GM18526 (cell line): ENCODE measurements around the gene LAD1.

Experiments
- POLR2A ChIP-seq: IDR thresholded peaks from 3 replicates; pipeline ENCODE4 v1.6.1; 2011; ENCODE audit not compliant: insufficient read length; ENCODE audit errors: extremely low read depth

Gene LAD1

DNA sequence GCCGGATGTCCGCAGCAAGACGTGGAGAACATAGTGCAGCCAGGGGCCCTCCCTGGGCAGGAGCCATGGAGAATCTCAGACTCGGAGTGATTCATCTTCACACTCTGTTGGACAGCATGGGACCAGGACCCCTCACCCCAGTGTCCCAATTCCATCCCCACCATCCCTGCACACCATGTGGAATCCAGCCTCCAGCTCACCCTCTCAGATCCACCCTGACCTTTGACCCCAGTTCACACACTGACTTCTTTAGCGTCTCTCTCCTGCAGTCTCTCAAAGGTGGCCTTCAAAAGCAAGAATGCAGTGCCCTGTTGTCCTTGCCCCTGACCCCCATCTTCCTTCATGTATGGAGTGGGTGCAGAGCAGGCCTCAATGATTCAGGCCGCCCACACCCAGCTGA lies 24.5 kb upstream of the LAD1 start:
- no peak for TF ChIP-seq POLR2A

DNA sequence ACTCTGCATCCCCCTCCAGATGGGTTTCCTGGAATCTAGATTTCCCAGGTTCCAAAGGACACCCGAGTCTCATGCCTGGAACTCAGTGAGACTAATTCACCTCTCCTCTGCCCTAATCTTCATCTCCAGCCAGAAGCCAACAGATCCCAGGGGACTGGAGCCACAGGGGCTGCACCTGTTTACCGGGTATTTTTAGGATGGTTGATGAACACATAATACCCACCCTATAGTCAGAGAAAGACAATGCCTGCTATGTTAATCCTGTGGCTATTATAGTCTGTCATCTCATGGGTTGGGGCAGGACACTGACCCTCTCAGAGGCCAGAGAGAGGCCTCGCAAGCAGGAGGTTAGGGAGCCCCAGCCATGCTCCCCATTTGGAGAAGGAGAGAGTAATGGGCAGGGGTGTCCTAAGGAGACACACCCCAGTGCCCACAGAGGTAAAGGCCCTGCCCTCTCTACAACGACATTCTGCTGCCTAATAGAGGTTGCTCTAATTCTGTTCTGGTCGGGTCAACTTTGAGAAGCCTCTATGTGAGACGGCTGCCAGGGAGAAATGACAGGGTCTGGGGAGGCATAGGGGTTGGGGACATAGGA lies 23.4 kb upstream of the LAD1 start:
- TF ChIP-seq POLR2A: no peak

DNA sequence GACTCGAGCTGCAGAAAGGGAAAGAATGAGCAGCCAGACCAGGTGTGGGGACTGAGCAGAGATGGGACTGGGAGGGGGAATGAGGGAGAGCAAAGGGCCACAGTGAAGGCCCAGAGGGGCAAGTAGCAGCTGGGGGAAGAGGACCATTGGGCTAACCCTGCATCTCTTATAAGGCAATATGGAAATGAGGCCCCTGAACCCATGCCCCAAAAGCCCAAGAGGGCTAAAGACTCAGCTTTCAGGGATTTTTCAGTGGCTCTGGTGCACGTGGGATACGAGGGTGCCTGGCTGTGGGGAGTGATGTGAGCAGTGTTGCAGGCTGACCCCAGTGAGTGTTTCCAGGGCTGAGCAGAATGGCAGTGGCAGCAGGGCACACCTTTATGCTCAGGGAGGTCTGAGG lies 22.9 kb upstream of the LAD1 start:
- TF ChIP-seq POLR2A: no peak

DNA sequence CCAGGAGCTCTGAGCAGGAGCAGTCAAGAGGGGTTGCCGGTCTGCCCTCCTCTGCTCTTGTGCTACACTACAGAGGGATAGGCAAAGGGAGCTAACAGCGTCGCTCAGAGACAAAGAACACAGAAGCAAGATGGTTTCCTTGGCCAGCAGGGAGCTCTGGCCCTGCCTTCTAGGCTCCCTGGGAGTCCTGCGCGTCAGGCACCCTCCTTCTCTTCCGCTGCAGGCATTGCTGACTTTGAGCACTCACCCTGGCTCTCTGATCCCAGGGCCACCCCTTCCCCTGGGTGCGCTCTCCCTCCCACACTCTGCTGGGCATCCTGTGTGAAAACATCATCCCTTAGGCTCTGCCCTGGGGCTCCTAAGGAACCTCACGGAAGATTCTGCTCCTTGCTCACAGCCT lies 21.9 kb upstream of the LAD1 start:
- no peak for TF ChIP-seq POLR2A

DNA sequence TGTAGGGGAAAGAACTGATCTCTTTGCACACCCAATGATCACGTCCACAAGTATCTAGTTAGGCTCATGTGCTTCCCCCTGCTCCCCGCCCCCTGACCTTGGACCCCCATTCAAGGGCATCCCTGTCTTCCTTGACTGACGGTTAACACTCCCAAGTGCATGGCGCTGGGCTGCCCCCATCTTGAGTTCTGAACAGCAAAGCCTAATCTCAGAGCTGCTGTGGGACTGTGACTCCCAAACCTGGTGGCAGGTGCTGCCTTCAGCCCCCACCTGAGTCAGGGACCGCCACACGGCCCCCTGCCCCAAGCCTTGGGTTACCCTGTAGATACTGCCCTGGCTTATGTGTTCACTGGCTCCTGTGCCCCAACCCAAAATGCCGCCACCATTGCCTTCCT lies 21.5 kb upstream of the LAD1 start:
- TF ChIP-seq POLR2A: no peak

DNA sequence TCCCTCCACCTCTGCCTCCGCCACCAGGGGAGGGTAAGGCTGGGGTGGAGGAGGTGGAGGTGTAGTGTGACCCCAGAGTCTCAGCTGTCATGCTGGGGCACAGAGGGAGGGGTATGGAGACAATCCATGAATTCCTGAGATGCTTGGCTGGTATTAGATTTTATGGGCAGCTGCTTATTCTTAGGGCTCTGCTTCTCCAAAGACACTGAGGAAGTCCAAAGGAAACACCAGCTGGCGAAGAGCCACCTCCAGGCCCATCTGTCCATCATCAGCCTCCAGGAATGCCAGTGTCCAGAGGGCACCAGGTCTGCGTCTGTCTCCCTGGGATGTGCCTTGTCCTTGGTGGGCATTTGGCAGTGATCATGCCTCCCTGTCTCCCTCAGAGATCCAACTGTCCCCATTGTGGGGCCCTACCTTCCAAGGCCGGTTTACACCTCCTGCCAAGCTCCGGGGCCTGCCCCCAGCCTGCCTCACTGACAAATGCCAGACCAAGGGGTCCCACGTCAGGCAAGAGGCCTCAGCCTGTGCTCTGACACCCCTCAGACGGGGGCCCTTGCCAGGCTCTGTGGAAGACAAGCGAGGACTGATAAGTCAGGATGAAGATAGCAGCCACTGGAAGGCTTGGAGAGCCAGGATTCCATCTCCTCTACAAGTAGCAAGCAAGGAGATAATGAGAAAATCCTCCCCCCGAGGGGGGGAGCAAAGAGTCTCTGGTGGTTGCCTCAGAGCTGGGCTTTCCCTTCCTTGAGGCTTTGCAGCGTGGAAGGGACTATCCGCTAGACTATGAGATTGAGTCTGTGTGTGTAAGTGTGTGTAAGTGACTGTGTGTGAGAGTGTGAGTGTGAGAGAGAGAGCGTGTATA lies 20.9 kb upstream of the LAD1 start:
- TF ChIP-seq POLR2A: no peak

DNA sequence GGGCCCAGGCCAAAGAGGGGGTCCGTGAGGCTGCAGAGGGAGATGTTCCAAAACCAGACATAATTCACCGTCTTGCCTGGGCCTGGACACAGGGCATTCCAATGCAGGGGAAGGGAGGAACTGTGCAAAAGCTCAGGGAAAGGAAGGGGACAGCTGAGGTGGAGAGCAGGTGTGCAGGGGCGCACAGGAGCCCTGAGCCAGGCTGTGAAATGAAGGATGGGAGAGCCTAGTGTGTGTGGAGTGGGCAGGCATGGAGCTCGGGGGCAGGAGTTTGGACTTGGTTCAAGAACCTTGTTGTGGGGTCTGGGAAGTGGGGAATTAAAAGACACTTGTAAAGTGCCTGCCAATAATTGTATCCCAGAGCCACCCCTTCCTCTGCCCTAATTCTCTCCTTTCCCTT lies 20.1 kb upstream of the LAD1 start:
- TF ChIP-seq POLR2A: no peak

DNA sequence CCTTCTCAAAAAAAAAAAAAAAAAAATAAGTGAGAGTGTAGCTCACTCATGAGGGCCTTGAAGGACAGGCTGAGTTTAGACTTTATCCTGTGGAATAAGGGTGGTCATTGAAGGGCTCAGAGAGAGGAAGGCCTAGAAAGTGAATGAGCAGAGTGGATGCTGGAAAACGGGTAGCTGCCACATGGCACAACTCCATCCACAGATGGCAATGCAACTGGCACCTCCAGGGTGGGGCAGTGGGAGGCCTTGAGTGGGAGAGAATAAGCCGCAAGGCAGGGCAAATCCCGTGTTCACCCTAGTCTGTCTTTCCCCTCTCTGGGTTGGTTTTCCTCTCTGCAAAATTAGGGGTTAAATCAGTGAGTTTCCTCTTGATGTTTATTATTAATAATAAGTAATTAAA lies 19.3 kb upstream of the LAD1 start:
- no peak for TF ChIP-seq POLR2A

DNA sequence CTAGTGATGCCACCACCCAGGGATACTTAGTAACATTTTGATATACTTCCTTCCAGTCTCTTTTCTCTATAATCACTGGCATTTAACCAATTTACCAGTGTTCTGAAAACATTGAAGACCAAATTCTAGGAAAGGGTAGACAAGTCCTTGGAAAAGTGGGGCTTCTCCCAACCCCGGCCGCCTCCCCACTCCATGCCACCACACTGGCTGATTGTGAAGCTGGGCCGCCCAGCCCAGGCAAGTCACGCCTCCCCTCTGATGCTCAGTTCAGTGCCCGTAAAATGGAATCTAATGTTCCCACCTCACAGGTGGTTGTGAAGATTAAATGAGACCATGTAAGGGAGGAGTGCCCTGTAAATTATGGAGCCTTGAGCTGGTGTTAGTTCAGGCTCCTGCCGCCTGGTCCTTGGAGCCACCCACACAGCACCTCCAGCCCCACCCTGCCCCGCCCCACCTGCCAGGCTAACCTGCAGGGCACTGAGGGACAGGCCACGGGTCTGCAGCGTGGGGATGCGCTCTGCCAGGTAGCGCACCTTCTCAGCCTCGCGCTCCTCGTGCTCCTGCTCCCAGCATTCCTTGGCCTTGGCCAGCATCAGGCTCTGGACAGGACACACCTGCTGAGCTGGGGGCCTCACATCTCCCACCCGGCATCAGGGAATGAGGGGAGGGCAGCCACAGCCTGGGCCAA lies 15.1 kb upstream of the LAD1 start:
- no peak for TF ChIP-seq POLR2A

DNA sequence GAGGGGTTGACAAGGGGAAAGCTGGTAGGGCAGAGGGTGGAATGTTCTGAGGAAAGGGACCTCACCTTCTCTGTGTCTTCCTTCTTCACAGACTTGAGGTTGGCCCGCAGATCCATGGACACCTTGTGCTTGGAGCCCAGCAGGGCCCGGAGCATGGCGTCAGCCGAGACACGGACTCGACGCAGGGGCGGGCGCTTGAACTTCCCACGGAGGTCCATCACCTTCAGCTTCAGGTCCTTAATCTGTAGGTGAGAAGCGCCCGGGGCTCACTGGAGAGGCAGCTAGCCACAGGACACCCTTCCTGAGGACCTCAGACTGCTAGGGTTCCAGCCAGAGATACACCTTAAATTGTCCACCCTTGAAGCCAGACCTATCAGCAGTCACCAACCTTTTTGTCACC lies 12.2 kb upstream of the LAD1 start:
- TF ChIP-seq POLR2A: no peak

DNA sequence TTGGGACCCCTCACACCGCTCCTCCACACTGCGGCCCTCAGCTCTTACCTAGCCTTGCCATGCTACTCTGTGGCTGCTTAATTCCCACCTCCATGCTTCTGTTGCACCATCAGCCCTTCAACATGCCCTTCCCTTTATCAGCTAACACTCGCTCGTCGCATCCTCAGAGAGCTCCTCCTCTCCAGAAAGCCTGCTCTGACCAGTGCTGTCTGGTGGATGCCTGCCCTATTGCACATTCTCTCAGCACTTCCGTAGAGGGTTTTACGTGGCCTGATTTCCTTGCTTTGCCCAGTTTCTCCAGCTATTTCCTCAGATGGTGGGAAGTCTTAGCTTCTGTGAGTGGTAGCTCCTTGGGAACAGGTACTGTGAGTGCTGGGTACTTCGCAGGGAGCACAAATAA lies 10.3 kb upstream of the LAD1 start:
- TF ChIP-seq POLR2A: no peak

DNA sequence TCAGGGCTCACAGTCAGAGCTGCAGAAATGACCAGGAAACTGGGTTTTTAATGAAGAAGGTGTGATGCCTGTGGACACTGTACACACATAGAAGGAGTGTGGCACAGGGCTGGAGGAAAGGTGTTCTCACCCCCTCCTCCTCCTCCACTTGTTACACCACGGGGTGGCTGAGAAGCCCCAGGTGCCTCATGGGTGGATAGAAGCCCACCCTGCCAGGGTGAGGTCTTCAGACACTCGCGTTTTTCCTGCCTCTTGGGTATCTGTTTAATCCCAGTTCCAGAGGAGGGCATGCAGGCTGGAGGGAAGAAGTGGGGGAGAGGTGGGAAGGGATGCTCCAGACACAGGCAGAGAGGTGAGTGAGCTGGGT lies 9.7 kb upstream of the LAD1 start:
- no peak for TF ChIP-seq POLR2A

DNA sequence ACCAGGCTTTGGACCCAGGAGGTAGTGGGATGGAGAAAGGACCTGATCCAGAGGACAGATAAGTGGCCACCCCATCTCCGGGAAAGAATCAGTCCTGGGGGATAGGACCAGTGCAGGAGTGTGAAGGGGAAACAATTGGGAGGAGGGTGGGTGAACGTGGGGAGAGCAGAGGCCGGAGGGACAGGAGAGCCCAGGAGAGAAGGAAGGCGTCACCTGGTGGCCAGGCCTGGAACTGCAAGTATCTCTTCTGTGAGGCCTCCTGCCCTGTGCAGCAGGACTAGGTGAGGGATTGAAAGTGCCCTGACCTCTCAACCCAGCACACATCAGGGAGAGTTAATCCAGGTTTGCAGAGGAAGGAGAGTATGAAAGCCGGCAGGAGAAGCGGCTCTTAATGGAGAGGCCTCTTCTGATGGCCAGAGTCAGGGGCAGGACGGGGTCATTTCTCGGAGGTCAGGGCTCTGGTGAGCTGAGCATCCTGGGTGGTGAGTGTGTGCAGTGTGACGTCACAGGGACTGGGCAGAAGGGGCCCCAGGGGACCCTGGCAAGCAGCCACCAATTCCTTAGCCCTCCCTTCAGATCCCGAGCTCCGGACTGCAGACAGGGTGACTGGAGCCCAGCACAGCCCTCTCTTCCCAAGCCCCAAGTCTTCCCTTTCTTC lies 9.2 kb upstream of the LAD1 start:
- no peak for TF ChIP-seq POLR2A

DNA sequence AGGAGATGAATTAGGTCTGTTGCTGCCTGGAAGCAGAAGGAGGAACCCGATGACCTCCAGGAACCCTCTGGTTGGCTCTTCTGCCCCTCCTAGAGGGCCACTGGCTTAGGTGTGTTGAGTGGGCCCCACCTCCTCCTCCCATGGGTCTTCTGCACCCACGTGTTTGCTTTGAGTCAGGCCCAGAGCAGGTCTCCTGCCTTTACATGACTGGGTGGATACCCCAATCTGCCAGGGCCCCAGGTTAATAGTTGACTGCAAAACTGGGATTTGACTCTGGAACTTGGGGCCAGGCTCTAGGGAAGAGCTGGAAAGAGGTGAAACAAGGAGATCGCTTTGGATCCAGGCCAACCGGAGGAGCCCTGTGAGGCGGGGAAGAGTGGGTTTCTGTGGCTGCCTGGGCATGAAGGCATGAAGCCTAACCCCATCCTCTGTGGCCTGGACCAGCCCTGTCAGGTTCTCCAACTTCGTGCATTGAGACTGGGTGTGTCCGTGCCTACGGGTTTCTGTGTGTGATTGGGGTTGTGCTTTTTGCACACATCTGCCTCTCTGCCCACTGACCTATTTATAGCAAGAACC lies 7.8 kb upstream of the LAD1 start:
- no peak for TF ChIP-seq POLR2A

DNA sequence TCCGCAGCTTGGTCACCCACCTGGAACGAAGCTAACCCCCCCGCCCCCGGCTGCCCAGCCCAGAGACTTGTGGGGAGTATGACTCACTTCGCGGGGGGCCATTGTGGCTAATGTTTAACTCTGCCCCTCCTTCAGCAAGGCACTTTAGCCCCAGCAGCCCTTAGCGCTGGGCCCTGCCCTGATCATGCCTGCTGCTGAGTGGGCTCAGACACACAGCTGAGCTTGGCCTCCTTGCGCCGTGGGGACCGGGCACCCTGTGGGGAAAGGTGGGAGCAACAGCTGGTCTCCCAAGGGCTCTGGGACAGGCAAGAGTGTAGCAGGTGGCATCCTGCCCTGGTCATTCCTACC lies 6.3 kb upstream of the LAD1 start:
- no peak for TF ChIP-seq POLR2A
